Measurements from ENCODE around the gene WDR48.

DNA sequence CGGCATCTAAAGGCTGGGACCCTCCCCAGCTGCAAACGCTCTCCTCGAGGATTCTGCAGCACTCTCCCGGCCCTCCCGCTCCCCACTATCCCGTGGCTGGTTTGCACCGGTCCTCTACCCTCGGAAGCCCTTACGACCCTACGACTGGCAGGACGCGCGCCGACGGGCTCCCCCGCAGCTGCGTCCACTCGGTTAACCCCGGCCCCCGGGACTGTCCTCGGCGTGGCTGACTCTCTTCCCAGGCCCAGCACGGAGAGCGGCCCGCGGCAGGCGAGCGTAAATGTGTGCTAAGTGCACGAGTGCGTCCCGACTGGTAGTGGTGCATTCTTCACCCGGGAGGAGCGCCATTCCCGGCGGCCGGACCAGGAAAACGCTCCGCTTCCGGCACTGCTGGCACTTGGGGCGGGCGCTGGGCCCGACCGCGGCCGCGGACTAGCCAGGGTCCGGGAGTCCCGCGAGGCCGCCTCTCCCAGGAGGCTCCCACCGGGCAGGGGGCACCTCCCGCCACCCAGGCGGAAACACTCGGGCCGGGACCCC is 55.1 kb downstream of the WDR48 start:
- no peak for TF ChIP-seq POLR2AphosphoS5 (IDR thresholded peaks at IDR 0.05)
- TF ChIP-seq POLR2A (IDR thresholded peaks at IDR 0.05) = no peak

Data from suprapubic skin (tissue), 4 donors.